Measurements from ENCODE around the gene SRL.
"Not testable (repeated sequence)": the region's sequence is repeated elsewhere in the genome, so short reads cannot be mapped to it uniquely, and the experiment has no call there.

Gene SRL

DNA sequence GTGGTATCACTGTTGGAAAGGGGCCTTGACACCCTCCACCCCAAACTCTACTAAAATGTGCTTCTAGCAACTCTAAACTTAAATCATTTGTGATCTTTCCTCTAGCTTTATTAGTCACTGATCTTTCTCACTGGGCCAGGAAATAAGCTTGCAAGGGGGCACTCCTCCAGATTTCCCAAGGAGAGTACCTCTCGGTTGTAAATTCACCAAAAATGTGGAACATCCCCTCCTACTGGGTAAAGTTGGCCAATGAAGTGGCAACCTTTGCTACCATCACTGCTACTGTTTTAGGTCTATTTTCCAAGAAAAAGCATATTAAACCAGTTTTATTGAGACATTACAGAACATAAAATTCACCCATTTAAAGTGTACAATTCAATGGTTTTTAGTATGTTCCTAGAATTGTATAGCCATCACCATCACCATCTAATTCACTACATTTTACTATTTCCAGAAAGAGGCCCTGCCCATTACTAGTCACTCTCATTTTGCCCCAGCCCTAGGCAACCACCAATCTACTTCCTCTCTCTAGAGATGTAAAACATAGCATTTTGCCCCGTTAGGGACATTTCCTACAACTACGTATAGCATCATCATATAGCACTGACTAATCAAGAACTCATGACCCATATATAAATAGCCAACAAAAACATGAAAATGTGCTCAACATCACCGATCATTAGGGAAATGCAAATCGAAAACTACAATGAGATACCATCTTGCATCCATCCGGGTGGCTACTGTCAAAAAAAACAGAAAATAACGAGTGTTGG, 81.0 kb downstream of the SRL start:
- Mint-ChIP-seq H3K4me3 (no peak overlapping the region), H3K36me3 (ENCODE audit: low read depth) (no peaks in the 10 kb centered on the region), H3K27me3 (ENCODE audit: low read depth, poor library complexity) (peaks cover 16% of the 10 kb centered on the region), H3K27ac (no peak overlapping the region), H3K4me1 (peaks cover 5% of the 10 kb centered on the region), H3K9me3 (peaks cover 2% of the 10 kb centered on the region)
- no peak for DNase-seq
- TF ChIP-seq, protein P1, sequence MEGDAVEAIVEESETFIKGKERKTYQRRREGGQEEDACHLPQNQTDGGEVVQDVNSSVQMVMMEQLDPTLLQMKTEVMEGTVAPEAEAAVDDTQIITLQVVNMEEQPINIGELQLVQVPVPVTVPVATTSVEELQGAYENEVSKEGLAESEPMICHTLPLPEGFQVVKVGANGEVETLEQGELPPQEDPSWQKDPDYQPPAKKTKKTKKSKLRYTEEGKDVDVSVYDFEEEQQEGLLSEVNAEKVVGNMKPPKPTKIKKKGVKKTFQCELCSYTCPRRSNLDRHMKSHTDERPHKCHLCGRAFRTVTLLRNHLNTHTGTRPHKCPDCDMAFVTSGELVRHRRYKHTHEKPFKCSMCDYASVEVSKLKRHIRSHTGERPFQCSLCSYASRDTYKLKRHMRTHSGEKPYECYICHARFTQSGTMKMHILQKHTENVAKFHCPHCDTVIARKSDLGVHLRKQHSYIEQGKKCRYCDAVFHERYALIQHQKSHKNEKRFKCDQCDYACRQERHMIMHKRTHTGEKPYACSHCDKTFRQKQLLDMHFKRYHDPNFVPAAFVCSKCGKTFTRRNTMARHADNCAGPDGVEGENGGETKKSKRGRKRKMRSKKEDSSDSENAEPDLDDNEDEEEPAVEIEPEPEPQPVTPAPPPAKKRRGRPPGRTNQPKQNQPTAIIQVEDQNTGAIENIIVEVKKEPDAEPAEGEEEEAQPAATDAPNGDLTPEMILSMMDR (IDR thresholded peaks at IDR 0.05) = no peak

DNA sequence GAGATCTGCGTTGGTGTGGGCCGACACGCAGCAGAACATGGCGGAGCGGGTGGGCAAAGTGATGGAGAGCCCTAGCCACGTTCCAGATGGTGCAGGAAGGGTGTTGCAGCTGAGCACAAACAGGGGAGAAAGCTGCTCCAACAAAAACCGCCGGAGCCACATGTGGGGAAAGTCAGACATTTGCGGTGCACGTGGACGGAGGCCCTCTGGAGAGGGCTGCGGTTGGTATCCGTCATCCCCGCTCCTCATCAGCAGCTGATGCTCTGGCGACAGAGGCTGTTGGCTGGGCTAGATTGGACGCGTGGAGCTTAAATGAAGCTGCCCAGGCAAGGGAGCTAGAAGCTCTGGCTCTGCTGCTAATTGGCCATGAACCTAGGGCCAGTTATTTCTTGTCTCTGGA, 82.2 kb downstream of the SRL start:
- DNase-seq = no peak
- Mint-ChIP-seq H3K27me3 (ENCODE audit: low read depth, poor library complexity) (peaks cover 26% of the 10 kb centered on the region), H3K9me3 (peaks cover 5% of the 10 kb centered on the region), H3K27ac (no peak overlapping the region), H3K4me1 (peaks cover 5% of the 10 kb centered on the region), H3K4me3 (no peak overlapping the region), H3K36me3 (ENCODE audit: low read depth) (no peaks in the 10 kb centered on the region)
- TF ChIP-seq, protein P1 (IDR thresholded peaks at IDR 0.05) = no peak

DNA sequence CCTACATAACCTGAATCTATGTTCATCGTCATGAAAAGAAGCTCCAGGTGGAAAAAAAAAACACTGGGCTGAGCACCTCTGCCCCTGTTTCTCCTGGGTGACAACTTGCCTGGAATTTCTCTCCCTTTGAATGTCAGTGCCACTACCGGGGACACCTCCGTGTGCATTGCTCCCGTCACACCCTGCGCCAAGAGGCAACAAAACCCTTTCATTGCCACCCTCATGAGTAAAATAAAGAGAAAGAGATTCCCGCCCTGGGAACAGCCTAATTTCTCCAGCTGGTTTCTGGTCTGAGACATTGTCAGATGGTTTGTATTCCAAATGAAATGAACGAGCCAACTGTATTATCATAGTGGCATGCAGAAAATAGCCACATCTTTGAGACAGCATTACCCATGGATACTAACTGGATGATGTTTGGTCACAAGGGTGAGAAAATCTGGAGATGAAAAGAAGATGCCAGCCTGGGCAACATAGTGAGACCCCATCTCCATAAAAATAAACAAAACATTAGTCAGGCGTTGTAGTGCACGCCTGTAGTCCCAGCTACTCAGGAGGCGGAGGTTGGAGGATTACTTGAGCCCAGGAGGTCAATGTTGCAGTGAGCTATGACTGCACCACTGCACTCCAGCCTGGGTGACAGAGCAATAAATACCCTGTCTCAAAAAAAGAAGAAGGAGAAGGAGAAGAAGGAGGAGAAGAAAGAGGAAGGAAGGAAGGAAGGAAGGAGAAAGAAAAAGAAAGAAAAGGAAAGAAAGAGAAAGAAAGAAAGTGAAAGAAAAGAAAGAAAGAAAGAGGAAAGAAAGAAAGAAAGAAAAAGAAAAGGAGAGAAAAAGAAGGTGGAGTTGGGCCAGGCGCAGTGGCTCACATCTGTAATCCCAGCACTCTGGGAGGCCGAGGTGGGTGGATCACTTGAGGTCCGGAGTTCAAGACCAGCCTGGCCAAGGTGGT, 83.5 kb downstream of the SRL start:
- no peak overlapping the region for H3K4me3 Mint-ChIP-seq
- peak overlapping the region; percentile 1 for H3K27ac Mint-ChIP-seq
- TF ChIP-seq, protein P1 (IDR thresholded peaks at IDR 0.05) = no peak
- peaks cover 5% of the 10 kb centered on the region for H3K9me3 Mint-ChIP-seq
- H3K36me3 Mint-ChIP-seq (ENCODE audit: low read depth) = no peaks in the 10 kb centered on the region
- peaks cover 30% of the 10 kb centered on the region for H3K27me3 Mint-ChIP-seq (ENCODE audit: low read depth, poor library complexity)
- no peak for DNase-seq
- H3K4me1 Mint-ChIP-seq = peaks cover 5% of the 10 kb centered on the region

DNA sequence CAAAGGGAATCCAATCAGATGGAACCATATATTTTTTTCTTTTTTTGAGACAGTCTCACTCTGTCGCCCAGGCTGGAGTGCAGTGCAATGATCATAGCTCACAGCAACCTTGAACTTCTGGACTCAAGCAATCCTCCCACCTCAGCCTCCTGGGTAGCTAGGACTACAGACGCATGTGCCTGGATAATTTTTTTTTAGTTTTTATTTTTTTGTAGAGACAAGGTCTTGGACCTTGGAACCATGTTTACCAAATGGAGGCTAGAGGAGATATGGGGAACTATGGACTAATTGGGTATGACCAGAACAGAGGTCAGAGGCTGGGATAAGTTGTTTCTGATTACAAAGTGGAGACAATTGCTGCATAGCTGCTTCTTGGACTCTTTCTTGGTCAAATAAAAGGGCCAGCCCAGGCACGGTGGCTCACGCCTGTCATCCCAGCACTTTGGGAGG, 84.5 kb downstream of the SRL start:
- peaks cover 5% of the 10 kb centered on the region for H3K9me3 Mint-ChIP-seq
- H3K4me1 Mint-ChIP-seq = peaks cover 7% of the 10 kb centered on the region
- no peak overlapping the region for H3K27ac Mint-ChIP-seq
- TF ChIP-seq, protein P1 (IDR thresholded peaks at IDR 0.05) = no peak
- peaks cover 28% of the 10 kb centered on the region for H3K27me3 Mint-ChIP-seq (ENCODE audit: low read depth, poor library complexity)
- no peak overlapping the region for H3K4me3 Mint-ChIP-seq
- no peak for DNase-seq
- no peaks in the 10 kb centered on the region for H3K36me3 Mint-ChIP-seq (ENCODE audit: low read depth)

DNA sequence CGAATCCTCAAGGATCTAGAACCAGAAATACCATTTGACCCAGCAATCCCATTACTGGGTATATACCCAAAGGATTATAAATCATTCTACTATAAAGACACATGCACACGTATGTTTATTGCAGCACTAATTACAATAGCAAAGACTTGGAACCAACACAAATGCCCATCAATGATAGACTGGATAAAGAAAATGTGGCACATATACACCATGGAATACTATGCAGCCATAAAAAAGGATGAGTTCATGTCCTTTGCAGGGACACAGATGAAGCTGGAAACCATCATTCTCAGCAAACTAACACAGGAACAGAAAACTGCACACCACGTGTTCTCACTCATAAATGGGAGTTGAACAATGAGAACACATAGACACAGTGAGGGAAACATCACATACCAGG, 85.4 kb downstream of the SRL start:
- not testable (repeated sequence) for H3K4me3 Mint-ChIP-seq; H3K36me3 Mint-ChIP-seq (ENCODE audit: low read depth); H3K9me3 Mint-ChIP-seq; H3K27ac Mint-ChIP-seq; DNase-seq
- H3K27me3 Mint-ChIP-seq (ENCODE audit: low read depth, poor library complexity) = peaks cover 28% of the 10 kb centered on the region
- H3K4me1 Mint-ChIP-seq = peaks cover 13% of the 10 kb centered on the region

DNA sequence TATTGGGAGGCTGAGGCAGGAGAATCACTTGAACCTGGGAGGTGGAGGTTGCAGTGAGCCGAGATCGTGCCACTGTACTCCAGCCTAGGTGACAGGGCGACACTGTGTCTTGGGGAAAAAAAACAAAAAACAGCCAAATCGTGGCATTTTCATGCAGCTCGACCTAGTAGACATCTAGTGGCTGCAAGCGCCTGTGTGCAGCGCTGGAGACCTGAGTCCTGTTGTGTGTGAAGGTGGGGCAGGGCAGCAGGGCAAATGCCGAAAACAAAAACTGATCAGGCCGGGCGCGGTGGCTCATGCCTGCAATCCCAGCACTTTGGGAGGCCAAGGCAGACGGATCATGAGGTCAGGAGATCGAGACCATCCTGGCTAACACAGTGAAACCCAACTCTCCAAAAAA, 88.5 kb downstream of the SRL start:
- H3K4me1 Mint-ChIP-seq; H3K9me3 Mint-ChIP-seq; DNase-seq; H3K27ac Mint-ChIP-seq; H3K36me3 Mint-ChIP-seq (ENCODE audit: low read depth); H3K4me3 Mint-ChIP-seq: not testable (repeated sequence)
- peaks cover 19% of the 10 kb centered on the region for H3K27me3 Mint-ChIP-seq (ENCODE audit: low read depth, poor library complexity)
